Measurements from ENCODE around the gene PDLIM7. TPM values are rescaled to one million over a fixed set of nuclear protein-coding genes. Genes with fewer than 3 reads are reported as not detected.

PDLIM7 gene
- total and polyA plus RNA-seq, 2 donors (not counting 3 experiments of a cell fraction or from before 2014, with no cell fraction given), result 314 to 318 TPM

DNA sequence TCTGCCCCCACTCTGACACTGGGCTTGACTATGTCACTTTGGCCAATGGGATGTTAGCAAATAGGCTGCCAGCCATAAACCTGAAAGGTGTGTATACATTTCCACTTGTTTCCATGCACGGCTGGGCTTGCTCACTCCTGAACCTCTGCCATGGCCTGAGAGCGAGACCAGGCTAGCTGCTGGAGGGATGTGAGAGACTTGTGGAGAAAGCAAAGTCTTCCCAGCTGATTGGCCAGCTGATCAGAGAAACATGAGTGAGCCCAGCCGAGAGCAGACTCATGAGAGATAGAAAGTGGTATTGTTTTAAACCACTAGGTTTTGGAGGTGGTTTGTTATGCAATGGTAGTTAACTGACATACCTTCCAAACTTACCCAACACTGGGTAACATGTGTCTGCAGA lies 43.0 kb upstream of the PDLIM7 start:
- H3K9me3 ChIP-seq (replicated peaks; ENCODE audit: control insufficient read depth, insufficient read depth, low read length), result no peaks in the 10 kb centered on the region
- BruUV-seq (replicated peaks), result no TSS peak
- DNase-seq (ENCODE audit: low read depth, low spot score) (no peak), FAIRE-seq (no peak)
- H3K79me2 ChIP-seq (ENCODE audit: control insufficient read depth, insufficient read depth, low read length), result peaks cover 46% of the 10 kb centered on the region
- peaks cover 5% of the 10 kb centered on the region for H4K20me1 ChIP-seq (replicated peaks; ENCODE audit: control insufficient read depth, extremely low read depth, insufficient read depth, low read length)
- H3K9ac ChIP-seq (replicated peaks; ENCODE audit: extremely low read depth, insufficient read depth, low read length), result no peak overlapping the region
- TF ChIP-seq, protein P1, sequence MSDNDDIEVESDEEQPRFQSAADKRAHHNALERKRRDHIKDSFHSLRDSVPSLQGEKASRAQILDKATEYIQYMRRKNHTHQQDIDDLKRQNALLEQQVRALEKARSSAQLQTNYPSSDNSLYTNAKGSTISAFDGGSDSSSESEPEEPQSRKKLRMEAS (IDR thresholded peaks at IDR 0.05; ENCODE audit: insufficient read depth, insufficient read length), result no peak
- TF ChIP-seq MYC (IDR thresholded peaks at IDR 0.05; ENCODE audit: low read depth, low read length) (no peak), FOS (IDR thresholded peaks at IDR 0.05; ENCODE audit: borderline replicate concordance, insufficient read depth, low read length) (no peak), EZH2 (IDR thresholded peaks at IDR 0.05; ENCODE audit: borderline replicate concordance, low read depth, low read length, severe bottlenecking) (no peak), GATA2 (IDR thresholded peaks at IDR 0.05; ENCODE audit: insufficient read depth, insufficient read length, low read depth, low read length) (no peak), POLR2AphosphoS5 (IDR thresholded peaks at IDR 0.05; ENCODE audit: insufficient read depth, low read depth, low read length) (no peak), JUN (IDR thresholded peaks at IDR 0.05; ENCODE audit: borderline replicate concordance, insufficient read depth, insufficient read length, low read depth) (no peak), POLR2A (IDR thresholded peaks at IDR 0.05; ENCODE audit: low read depth, low read length) (no peak)
- TF ChIP-seq, protein P2, sequence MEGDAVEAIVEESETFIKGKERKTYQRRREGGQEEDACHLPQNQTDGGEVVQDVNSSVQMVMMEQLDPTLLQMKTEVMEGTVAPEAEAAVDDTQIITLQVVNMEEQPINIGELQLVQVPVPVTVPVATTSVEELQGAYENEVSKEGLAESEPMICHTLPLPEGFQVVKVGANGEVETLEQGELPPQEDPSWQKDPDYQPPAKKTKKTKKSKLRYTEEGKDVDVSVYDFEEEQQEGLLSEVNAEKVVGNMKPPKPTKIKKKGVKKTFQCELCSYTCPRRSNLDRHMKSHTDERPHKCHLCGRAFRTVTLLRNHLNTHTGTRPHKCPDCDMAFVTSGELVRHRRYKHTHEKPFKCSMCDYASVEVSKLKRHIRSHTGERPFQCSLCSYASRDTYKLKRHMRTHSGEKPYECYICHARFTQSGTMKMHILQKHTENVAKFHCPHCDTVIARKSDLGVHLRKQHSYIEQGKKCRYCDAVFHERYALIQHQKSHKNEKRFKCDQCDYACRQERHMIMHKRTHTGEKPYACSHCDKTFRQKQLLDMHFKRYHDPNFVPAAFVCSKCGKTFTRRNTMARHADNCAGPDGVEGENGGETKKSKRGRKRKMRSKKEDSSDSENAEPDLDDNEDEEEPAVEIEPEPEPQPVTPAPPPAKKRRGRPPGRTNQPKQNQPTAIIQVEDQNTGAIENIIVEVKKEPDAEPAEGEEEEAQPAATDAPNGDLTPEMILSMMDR (IDR thresholded peaks at IDR 0.05; ENCODE audit: extremely low read depth in 1 of 2, insufficient read depth in 1 of 2, low read depth in 1 of 2, low read length in 2 of 2), result no peak
- dilution Hi-C loops (cut with MboI; ENCODE audit: extremely low pct_ligation_motif_present, low sequenced_read_pairs) (no loop called here), intact Hi-C loops (cut with micrococcal nuclease) (no loop called here)
- H2AFZ ChIP-seq (ENCODE audit: low read depth, low read length), result no peak overlapping the region
- H3K27me3 ChIP-seq (ENCODE audit: control insufficient read depth in 2 of 2, insufficient read depth in 2 of 2, low read length in 2 of 2), result no peaks in the 10 kb centered on the region
- H3K4me3 ChIP-seq (replicated peaks in 1 of 3; ENCODE audit: insufficient read depth in 1 of 3, low read depth in 1 of 3, low read length in 3 of 3), result no peak overlapping the region
- H3K9me1 ChIP-seq (replicated peaks; ENCODE audit: control insufficient read depth, extremely low read depth, insufficient read depth, low read length), result no peaks in the 10 kb centered on the region
- ChIA-PET POLR2A (no interaction called here), CTCF (no interaction called here)
- H3K27ac ChIP-seq (ENCODE audit: insufficient read depth, low read depth, low read length), result no peak overlapping the region
- H3K4me1 ChIP-seq (ENCODE audit: control insufficient read depth, extremely low read depth, insufficient read depth, low read length), result peaks cover under 1% of the 10 kb centered on the region
- peaks cover 2 to 21% of the 10 kb centered on the region in 2 experiments for H3K36me3 ChIP-seq (ENCODE audit: control insufficient read depth in 2 of 2, extremely low read depth in 1 of 2, insufficient read depth in 2 of 2, low read length in 2 of 2)
- H3K4me2 ChIP-seq (ENCODE audit: insufficient read depth, low read length), result no peak overlapping the region
